ENCODE data around the gene LYPD6B.

DNA sequence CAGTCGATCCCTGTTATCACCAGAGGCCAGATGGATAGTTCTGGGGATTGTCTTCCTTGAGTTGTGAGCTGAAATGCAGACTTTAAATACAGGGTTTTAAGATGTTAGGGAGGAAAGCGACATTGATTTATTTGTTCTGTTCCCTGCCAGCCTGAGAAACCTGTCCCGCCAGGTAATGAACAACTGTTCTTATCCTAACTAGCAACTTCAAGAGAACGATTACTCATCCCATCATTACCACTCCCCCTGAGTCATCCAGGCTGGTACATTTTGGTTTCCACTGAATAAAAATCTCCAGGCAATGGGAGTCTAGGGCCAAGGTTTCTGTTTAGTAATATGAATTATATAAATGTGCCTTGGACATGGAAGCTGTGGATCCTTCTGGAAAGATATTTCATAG, 131.2 kb downstream of the LYPD6B start:
- TF ChIP-seq, protein P1, sequence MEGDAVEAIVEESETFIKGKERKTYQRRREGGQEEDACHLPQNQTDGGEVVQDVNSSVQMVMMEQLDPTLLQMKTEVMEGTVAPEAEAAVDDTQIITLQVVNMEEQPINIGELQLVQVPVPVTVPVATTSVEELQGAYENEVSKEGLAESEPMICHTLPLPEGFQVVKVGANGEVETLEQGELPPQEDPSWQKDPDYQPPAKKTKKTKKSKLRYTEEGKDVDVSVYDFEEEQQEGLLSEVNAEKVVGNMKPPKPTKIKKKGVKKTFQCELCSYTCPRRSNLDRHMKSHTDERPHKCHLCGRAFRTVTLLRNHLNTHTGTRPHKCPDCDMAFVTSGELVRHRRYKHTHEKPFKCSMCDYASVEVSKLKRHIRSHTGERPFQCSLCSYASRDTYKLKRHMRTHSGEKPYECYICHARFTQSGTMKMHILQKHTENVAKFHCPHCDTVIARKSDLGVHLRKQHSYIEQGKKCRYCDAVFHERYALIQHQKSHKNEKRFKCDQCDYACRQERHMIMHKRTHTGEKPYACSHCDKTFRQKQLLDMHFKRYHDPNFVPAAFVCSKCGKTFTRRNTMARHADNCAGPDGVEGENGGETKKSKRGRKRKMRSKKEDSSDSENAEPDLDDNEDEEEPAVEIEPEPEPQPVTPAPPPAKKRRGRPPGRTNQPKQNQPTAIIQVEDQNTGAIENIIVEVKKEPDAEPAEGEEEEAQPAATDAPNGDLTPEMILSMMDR (IDR thresholded peaks at IDR 0.05; ENCODE audit: low read depth, low read length, missing input control), result no peak
- no peak for TF ChIP-seq MAX (IDR thresholded peaks at IDR 0.05)
- TF ChIP-seq HNF4A (conservative IDR thresholded peaks at IDR 0.05), result no peak
- TF ChIP-seq ATF3 (IDR thresholded peaks at IDR 0.05), result no peak
- TF ChIP-seq TAF1 (conservative IDR thresholded peaks at IDR 0.05), result no peak
- no peak for TF ChIP-seq YY1 (IDR thresholded peaks at IDR 0.05)
- TF ChIP-seq GABPA (IDR thresholded peaks at IDR 0.05 in 1 of 2, conservative IDR thresholded peaks at IDR 0.05 in 1 of 2), result no peak
- no peak for TF ChIP-seq HNF4G (IDR thresholded peaks at IDR 0.05)
- TF ChIP-seq, protein P2, sequence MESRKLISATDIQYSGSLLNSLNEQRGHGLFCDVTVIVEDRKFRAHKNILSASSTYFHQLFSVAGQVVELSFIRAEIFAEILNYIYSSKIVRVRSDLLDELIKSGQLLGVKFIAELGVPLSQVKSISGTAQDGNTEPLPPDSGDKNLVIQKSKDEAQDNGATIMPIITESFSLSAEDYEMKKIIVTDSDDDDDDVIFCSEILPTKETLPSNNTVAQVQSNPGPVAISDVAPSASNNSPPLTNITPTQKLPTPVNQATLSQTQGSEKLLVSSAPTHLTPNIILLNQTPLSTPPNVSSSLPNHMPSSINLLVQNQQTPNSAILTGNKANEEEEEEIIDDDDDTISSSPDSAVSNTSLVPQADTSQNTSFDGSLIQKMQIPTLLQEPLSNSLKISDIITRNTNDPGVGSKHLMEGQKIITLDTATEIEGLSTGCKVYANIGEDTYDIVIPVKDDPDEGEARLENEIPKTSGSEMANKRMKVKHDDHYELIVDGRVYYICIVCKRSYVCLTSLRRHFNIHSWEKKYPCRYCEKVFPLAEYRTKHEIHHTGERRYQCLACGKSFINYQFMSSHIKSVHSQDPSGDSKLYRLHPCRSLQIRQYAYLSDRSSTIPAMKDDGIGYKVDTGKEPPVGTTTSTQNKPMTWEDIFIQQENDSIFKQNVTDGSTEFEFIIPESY (IDR thresholded peaks at IDR 0.05), result no peak
- TF ChIP-seq RAD21 (IDR thresholded peaks at IDR 0.05), result no peak
- no peak for TF ChIP-seq JUND (IDR thresholded peaks at IDR 0.05)
- TF ChIP-seq, protein P3, sequence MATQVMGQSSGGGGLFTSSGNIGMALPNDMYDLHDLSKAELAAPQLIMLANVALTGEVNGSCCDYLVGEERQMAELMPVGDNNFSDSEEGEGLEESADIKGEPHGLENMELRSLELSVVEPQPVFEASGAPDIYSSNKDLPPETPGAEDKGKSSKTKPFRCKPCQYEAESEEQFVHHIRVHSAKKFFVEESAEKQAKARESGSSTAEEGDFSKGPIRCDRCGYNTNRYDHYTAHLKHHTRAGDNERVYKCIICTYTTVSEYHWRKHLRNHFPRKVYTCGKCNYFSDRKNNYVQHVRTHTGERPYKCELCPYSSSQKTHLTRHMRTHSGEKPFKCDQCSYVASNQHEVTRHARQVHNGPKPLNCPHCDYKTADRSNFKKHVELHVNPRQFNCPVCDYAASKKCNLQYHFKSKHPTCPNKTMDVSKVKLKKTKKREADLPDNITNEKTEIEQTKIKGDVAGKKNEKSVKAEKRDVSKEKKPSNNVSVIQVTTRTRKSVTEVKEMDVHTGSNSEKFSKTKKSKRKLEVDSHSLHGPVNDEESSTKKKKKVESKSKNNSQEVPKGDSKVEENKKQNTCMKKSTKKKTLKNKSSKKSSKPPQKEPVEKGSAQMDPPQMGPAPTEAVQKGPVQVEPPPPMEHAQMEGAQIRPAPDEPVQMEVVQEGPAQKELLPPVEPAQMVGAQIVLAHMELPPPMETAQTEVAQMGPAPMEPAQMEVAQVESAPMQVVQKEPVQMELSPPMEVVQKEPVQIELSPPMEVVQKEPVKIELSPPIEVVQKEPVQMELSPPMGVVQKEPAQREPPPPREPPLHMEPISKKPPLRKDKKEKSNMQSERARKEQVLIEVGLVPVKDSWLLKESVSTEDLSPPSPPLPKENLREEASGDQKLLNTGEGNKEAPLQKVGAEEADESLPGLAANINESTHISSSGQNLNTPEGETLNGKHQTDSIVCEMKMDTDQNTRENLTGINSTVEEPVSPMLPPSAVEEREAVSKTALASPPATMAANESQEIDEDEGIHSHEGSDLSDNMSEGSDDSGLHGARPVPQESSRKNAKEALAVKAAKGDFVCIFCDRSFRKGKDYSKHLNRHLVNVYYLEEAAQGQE (IDR thresholded peaks at IDR 0.05), result no peak
- no peak for TF ChIP-seq NR2F2 (IDR thresholded peaks at IDR 0.05)
